Measurements from ENCODE around the gene TDRD9.

TDRD9 gene

GRCh38 chr14:104072586-104072985 is 144.3 kb downstream of the TDRD9 start:
- H3K4me3 ChIP-seq (ENCODE audit: low read depth, low read length) = no peak overlapping the region
- no peak overlapping the region for H3K9ac ChIP-seq (ENCODE audit: low read depth, low read length)
- no peaks in the 10 kb centered on the region for H3K4me1 ChIP-seq (ENCODE audit: control insufficient read depth, insufficient read depth, low read length)
- no peaks in the 10 kb centered on the region for H3K36me3 ChIP-seq (ENCODE audit: control insufficient read depth, insufficient read depth, low read length)
- H3K9me3 ChIP-seq (ENCODE audit: control insufficient read depth, insufficient read depth, low read length) = no peaks in the 10 kb centered on the region
- no peaks in the 10 kb centered on the region for H3K27me3 ChIP-seq (ENCODE audit: control insufficient read depth, insufficient read depth, low read length)

- Histone ChIP-seq H3K4me1 (ENCODE audit: control insufficient read depth, insufficient read depth, low read length) (no peaks in the 10 kb centered on the region), H3K9me3 (ENCODE audit: control insufficient read depth, insufficient read depth, low read length) (no peaks in the 10 kb centered on the region), H3K36me3 (ENCODE audit: control insufficient read depth, insufficient read depth, low read length) (no peaks in the 10 kb centered on the region), H3K9ac (ENCODE audit: low read depth, low read length) (no peak overlapping the region), H3K4me3 (ENCODE audit: low read depth, low read length) (no peak overlapping the region), H3K27me3 (ENCODE audit: control insufficient read depth, insufficient read depth, low read length) (no peaks in the 10 kb centered on the region)
These were observed 145.5 kb downstream of the TDRD9 start for GRCh38 chr14:104073764-104074163.

- Histone ChIP-seq H3K36me3 (ENCODE audit: control insufficient read depth, insufficient read depth, low read length) (no peaks in the 10 kb centered on the region), H3K4me1 (ENCODE audit: control insufficient read depth, insufficient read depth, low read length) (no peaks in the 10 kb centered on the region), H3K9ac (ENCODE audit: low read depth, low read length) (no peak overlapping the region), H3K4me3 (ENCODE audit: low read depth, low read length) (no peak overlapping the region), H3K27me3 (ENCODE audit: control insufficient read depth, insufficient read depth, low read length) (no peaks in the 10 kb centered on the region), H3K9me3 (ENCODE audit: control insufficient read depth, insufficient read depth, low read length) (no peaks in the 10 kb centered on the region)
These were observed 147.4 kb downstream of the TDRD9 start for GRCh38 chr14:104075530-104076151.

GRCh38 chr14:104076743-104077142 is 148.5 kb downstream of the TDRD9 start:
- no peak overlapping the region for H3K9ac ChIP-seq (ENCODE audit: low read depth, low read length)
- no peaks in the 10 kb centered on the region for H3K36me3 ChIP-seq (ENCODE audit: control insufficient read depth, insufficient read depth, low read length)
- H3K4me1 ChIP-seq (ENCODE audit: control insufficient read depth, insufficient read depth, low read length) = no peaks in the 10 kb centered on the region
- no peak overlapping the region for H3K4me3 ChIP-seq (ENCODE audit: low read depth, low read length)
- H3K27me3 ChIP-seq (ENCODE audit: control insufficient read depth, insufficient read depth, low read length) = no peaks in the 10 kb centered on the region
- H3K9me3 ChIP-seq (ENCODE audit: control insufficient read depth, insufficient read depth, low read length) = no peaks in the 10 kb centered on the region

GRCh38 chr14:104078031-104078455 is 149.8 kb downstream of the TDRD9 start:
- Histone ChIP-seq H3K9ac (ENCODE audit: low read depth, low read length) (no peak overlapping the region), H3K27me3 (ENCODE audit: control insufficient read depth, insufficient read depth, low read length) (no peaks in the 10 kb centered on the region), H3K4me1 (ENCODE audit: control insufficient read depth, insufficient read depth, low read length) (no peaks in the 10 kb centered on the region), H3K4me3 (ENCODE audit: low read depth, low read length) (no peak overlapping the region), H3K9me3 (ENCODE audit: control insufficient read depth, insufficient read depth, low read length) (no peaks in the 10 kb centered on the region), H3K36me3 (ENCODE audit: control insufficient read depth, insufficient read depth, low read length) (no peaks in the 10 kb centered on the region)

- no peaks in the 10 kb centered on the region for H3K36me3 ChIP-seq (ENCODE audit: control insufficient read depth, insufficient read depth, low read length)
- no peaks in the 10 kb centered on the region for H3K4me1 ChIP-seq (ENCODE audit: control insufficient read depth, insufficient read depth, low read length)
- no peaks in the 10 kb centered on the region for H3K9me3 ChIP-seq (ENCODE audit: control insufficient read depth, insufficient read depth, low read length)
- no peak overlapping the region for H3K4me3 ChIP-seq (ENCODE audit: low read depth, low read length)
- no peak overlapping the region for H3K9ac ChIP-seq (ENCODE audit: low read depth, low read length)
- no peaks in the 10 kb centered on the region for H3K27me3 ChIP-seq (ENCODE audit: control insufficient read depth, insufficient read depth, low read length)
These were observed 152.4 kb downstream of the TDRD9 start for GRCh38 chr14:104080376-104081260.

- Histone ChIP-seq H3K9ac (ENCODE audit: low read depth, low read length) (no peak overlapping the region), H3K27me3 (ENCODE audit: control insufficient read depth, insufficient read depth, low read length) (peaks cover 4% of the 10 kb centered on the region), H3K4me3 (ENCODE audit: low read depth, low read length) (no peak overlapping the region), H3K36me3 (ENCODE audit: control insufficient read depth, insufficient read depth, low read length) (no peaks in the 10 kb centered on the region), H3K4me1 (ENCODE audit: control insufficient read depth, insufficient read depth, low read length) (no peaks in the 10 kb centered on the region), H3K9me3 (ENCODE audit: control insufficient read depth, insufficient read depth, low read length) (no peaks in the 10 kb centered on the region)
These were observed 153.1 kb downstream of the TDRD9 start for GRCh38 chr14:104081261-104081835.

- Histone ChIP-seq H3K4me1 (ENCODE audit: control insufficient read depth, insufficient read depth, low read length) (no peaks in the 10 kb centered on the region), H3K36me3 (ENCODE audit: control insufficient read depth, insufficient read depth, low read length) (no peaks in the 10 kb centered on the region), H3K9me3 (ENCODE audit: control insufficient read depth, insufficient read depth, low read length) (no peaks in the 10 kb centered on the region), H3K4me3 (ENCODE audit: low read depth, low read length) (no peak overlapping the region), H3K9ac (ENCODE audit: low read depth, low read length) (no peak overlapping the region), H3K27me3 (ENCODE audit: control insufficient read depth, insufficient read depth, low read length) (peaks cover 4% of the 10 kb centered on the region)
These were observed 153.8 kb downstream of the TDRD9 start for GRCh38 chr14:104081951-104082464.

GRCh38 chr14:104082807-104083206 is 154.6 kb downstream of the TDRD9 start:
- no peaks in the 10 kb centered on the region for H3K9me3 ChIP-seq (ENCODE audit: control insufficient read depth, insufficient read depth, low read length)
- no peaks in the 10 kb centered on the region for H3K4me1 ChIP-seq (ENCODE audit: control insufficient read depth, insufficient read depth, low read length)
- no peak overlapping the region for H3K9ac ChIP-seq (ENCODE audit: low read depth, low read length)
- peaks cover 4% of the 10 kb centered on the region for H3K27me3 ChIP-seq (ENCODE audit: control insufficient read depth, insufficient read depth, low read length)
- no peak overlapping the region for H3K4me3 ChIP-seq (ENCODE audit: low read depth, low read length)
- H3K36me3 ChIP-seq (ENCODE audit: control insufficient read depth, insufficient read depth, low read length) = no peaks in the 10 kb centered on the region

GRCh38 chr14:104084251-104085002 is 156.2 kb downstream of the TDRD9 start:
- Histone ChIP-seq H3K9ac (ENCODE audit: low read depth, low read length) (no peak overlapping the region), H3K27me3 (ENCODE audit: control insufficient read depth, insufficient read depth, low read length) (peaks cover 4% of the 10 kb centered on the region), H3K4me1 (ENCODE audit: control insufficient read depth, insufficient read depth, low read length) (no peaks in the 10 kb centered on the region), H3K9me3 (ENCODE audit: control insufficient read depth, insufficient read depth, low read length) (no peaks in the 10 kb centered on the region), H3K4me3 (ENCODE audit: low read depth, low read length) (no peak overlapping the region), H3K36me3 (ENCODE audit: control insufficient read depth, insufficient read depth, low read length) (no peaks in the 10 kb centered on the region)

All from iPS-15b (cell line).